Heart left ventricle (tissue), 16 donors: ENCODE data around the gene PARG. TPM values are rescaled to one million over a fixed set of nuclear protein-coding genes. Genes with fewer than 3 reads are reported as not detected.
"Not testable (repeated sequence)": the region's sequence is repeated elsewhere in the genome, so short reads cannot be mapped to it uniquely, and the experiment has no call there.

ENCODE experiments used
- ATAC-seq, 4 donors: fragments of 200-7000 bp; cut with Tn5 transposase; one replicate each; pipeline ENCODE4 v1.9.1; 2020 to 2022; ENCODE audit warnings: moderate library complexity in 4 of 4, mild to moderate bottlenecking in 3 of 4, moderate number of reproducible peaks in 1 of 4
- DNase-seq, 5 donors: peaks; one replicate each; pipeline ENCODE4 v3.0.0-alpha.2; 2020
- H3K27ac ChIP-seq, 12 donors: fragments of 200-600 bp; sonication (generic) in 4 of 12; one replicate each; pipeline versions ENCODE4 v1.5.0 to v1.8.0; 2016 to 2022; ENCODE audit warnings: mild to moderate bottlenecking in 2 of 12
- H3K27me3 ChIP-seq, 9 donors: fragments of 200-600 bp; sonication (generic) in 2 of 9; one replicate each; pipeline versions ENCODE4 v1.5.1 to v1.8.0; 2016 to 2022; ENCODE audit warnings: mild to moderate bottlenecking in 3 of 9
- H3K36me3 ChIP-seq, 9 donors: fragments of 200-600 bp; sonication (generic) in 2 of 9; one replicate each; pipeline versions ENCODE4 v1.5.0 to v1.8.0; 2018 to 2022; ENCODE audit warnings: mild to moderate bottlenecking in 2 of 9
- H3K4me1 ChIP-seq, 12 donors: fragments of 200-600 bp; sonication (generic) in 4 of 12; one replicate each; pipeline versions ENCODE4 v1.5.0 to v1.8.0; 2016 to 2022; ENCODE audit warnings: mild to moderate bottlenecking in 3 of 12
- H3K4me3 ChIP-seq, 12 donors: fragments of 200-600 bp; sonication (generic) in 4 of 12; one replicate each; pipeline versions ENCODE4 v1.5.0 to v1.8.0; 2017 to 2022; ENCODE audit warnings: mild to moderate bottlenecking in 9 of 12, moderate library complexity in 4 of 12
- H3K9me3 ChIP-seq, 12 donors: fragments of 200-600 bp; sonication (generic) in 4 of 12; one replicate each; pipeline versions ENCODE4 v1.5.0 to v1.8.0; 2016 to 2022; ENCODE audit warnings: mild to moderate bottlenecking in 1 of 12
- CTCF ChIP-seq, 12 donors: fragments of 200-600 bp; sonication (generic) in 4 of 12; IDR thresholded peaks; one replicate each; pipeline versions ENCODE4 v1.5.0 to v1.8.0; 2018 to 2022; ENCODE audit warnings: antibody characterized with exemption in 12 of 12, mild to moderate bottlenecking in 5 of 12
- POLR2A ChIP-seq, 2 donors: fragments of 450-650 bp; IDR thresholded peaks; one replicate each; pipeline ENCODE4 v1.6.1; 2017; ENCODE audit warnings: antibody characterized with exemption in 2 of 2, mild to moderate bottlenecking in 2 of 2, moderate library complexity in 2 of 2
- WGBS, 4 donors: extraction: QIAGEN DNeasy Blood & Tissue Kit in 2 of 4; methylation state at CpG; one replicate each; pipeline versions ENCODE4 v1.1.5 to v1.1.7; 2013 to 2018; 5-methylcytosine and 5-hydroxymethylcytosine counted together
- intact Hi-C, 10 donors: fragments of 100-400 bp; cut with DNase I; formaldehyde crosslinking; loops; one replicate each; pipeline versions ENCODE4 v1.11.1 to v1.14.2; 2022
- polyA plus RNA-seq, 2 donors: library from polyadenylated mRNA; stranded (reverse); fragments of 200-250 nt; gene quantifications; one replicate each; pipeline ENCODE4 v1.2.3, GENCODE V29; 2013
- total RNA-seq, 9 donors: library from RNA; depleted of rRNA in 2 of 9; stranded (reverse); fragments of >200 nt in 2 of 9; fragmentation: NEBNext Ultra II Directional in 3 of 9; extraction: Animal tissue kit (Norgen Biotek cat#: 25700) in 3 of 9; gene quantifications; one replicate each; pipeline versions ENCODE4 v1.1.0 to v1.2.4, GENCODE V29; 2016 to 2023
- donor health status: ischemic (EF 13 %, LVEDD 7.1; RV severe dilation, severe dysfunction).
- donor health status: healthy with polysubstance abuse.
- donor health status: DM: no; HTN: yes; CAD: no.
- donor health status: DM: no; HTN: no; CAD: no.
- donor health status: ischemic (EF 25% LVEDD 6.9; RV normal size, moderate dysfunction).
- donor health status: ischemic (EF 25% LVEDD 5.7; RV mildly dilated, moderate dysfunction).
- donor health status: healthy.
- donor health status: DM: yes; HTN: yes; CAD: no.
- donor health status: ischemic (EF 35%, LVEDD 5.7; RV mildly dilated, moderate dysfunction).
- donor health status: nonischemic (EF 11% LVEDD 7.7; RV severe dilation, severe dysfunction).
- donor health status: DM: yes; HTN: yes; CAD: no.
- donor health status: PGD.
- donor health status: ischemic (EF 29% LVEDD 5.4; RV normal size, mild dysfunction).
- donor health status: nonischemic (EF 23%, LVEDD 6.1; RV moderate dilation, normal function).

Gene PARG
- total and polyA plus RNA-seq, 11 donors, result 3.5 to 33.9 (median 25.7) TPM

DNA sequence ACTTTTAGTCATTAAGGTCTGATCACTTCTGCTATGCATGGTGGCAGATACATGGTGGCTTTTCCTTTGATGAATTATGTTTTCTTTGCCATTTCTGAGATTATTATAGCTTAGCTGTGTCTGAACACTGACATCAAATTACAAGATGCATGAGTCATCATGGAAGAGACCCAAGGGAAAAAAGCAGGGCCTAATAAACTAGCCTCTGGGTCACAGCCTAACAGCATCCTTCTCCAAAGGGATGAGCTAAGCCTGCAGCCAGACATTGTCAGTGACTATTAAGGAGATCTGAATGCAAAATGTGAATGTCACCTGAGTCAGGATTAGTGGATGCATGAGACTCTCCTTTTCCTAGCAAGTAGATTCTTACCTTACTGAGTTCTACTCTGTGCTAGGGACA lies 160.6 kb downstream of the PARG start:
- Histone ChIP-seq H3K36me3 (no peaks in the 10 kb centered on the region), H3K27me3 (peaks cover 0 to 23% (median 3%) of the 10 kb centered on the region in 9 donors), H3K4me1 (peaks cover 0 to 4% (median 0%) of the 10 kb centered on the region in 12 donors), H3K27ac (no peak overlapping the region), H3K9me3 (no peaks in the 10 kb centered on the region), H3K4me3 (no peak overlapping the region)
- intact Hi-C loops, result no loop called here
- DNase-seq, result no peak
- TF ChIP-seq POLR2A (IDR thresholded peaks at IDR 0.05) (no peak), CTCF (IDR thresholded peaks at IDR 0.05) (no peak)
- ATAC-seq, result no peak

DNA sequence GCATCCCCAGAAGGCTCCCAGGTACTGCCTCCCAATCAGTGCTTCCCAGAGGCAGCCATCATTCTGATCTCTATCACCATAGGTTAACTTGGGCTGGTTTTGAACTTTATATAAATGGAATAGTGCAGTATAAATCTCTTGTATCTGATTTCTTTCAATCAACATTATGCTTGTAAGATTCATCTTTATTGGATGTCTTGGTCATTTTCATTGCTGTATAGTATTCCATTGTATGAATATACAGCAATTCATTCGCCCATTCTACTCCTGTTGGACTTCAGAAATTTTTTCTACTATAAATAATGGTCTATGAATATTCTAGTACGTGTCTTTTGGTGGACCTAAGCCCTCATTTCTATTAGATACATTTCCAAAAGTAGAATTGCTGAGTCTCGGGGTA lies 163.6 kb downstream of the PARG start:
- no peaks in the 10 kb centered on the region for H3K9me3 ChIP-seq
- DNase-seq (no peak), ATAC-seq (no peak)
- H3K4me1 ChIP-seq, result no peaks in the 10 kb centered on the region
- WGBS, 4 donors, result 67 to 75% (median 69%) methylated on average over 3 of the region's 3 CpGs
- peaks cover 0 to 23% (median 8%) of the 10 kb centered on the region in 9 donors for H3K27me3 ChIP-seq
- TF ChIP-seq CTCF (IDR thresholded peaks at IDR 0.05), result no peak
- no peak for TF ChIP-seq POLR2A (IDR thresholded peaks at IDR 0.05)
- no peaks in the 10 kb centered on the region for H3K36me3 ChIP-seq
- H3K27ac ChIP-seq, result no peak overlapping the region
- intact Hi-C loops, result no loop called here
- no peak overlapping the region for H3K4me3 ChIP-seq

DNA sequence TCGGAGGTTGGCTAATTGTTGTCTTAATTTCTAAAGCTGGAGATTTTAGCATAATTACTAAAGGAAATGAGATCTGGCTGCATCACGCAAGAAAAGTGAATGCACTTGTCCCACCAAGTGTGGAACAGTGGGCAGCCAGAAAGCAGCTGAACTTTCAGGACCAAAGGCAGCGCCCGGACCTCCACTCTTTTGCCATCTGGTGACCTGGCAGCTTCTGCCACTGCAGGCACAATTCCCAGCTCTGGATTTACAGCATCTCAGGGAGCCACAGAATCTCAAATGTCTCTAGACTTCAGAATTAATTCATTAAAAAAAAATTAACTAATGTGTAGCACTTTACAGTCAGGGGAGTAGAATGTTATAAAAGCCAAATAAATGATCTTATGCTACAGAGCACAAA lies 165.0 kb downstream of the PARG start:
- Histone ChIP-seq H3K27me3 (peaks cover 0 to 25% (median 8%) of the 10 kb centered on the region in 9 donors), H3K27ac (no peak overlapping the region), H3K9me3 (no peaks in the 10 kb centered on the region), H3K4me3 (no peak overlapping the region), H3K4me1 (no peaks in the 10 kb centered on the region), H3K36me3 (no peaks in the 10 kb centered on the region)
- TF ChIP-seq POLR2A (IDR thresholded peaks at IDR 0.05), result no peak
- no peak for TF ChIP-seq CTCF (IDR thresholded peaks at IDR 0.05)
- intact Hi-C loops, result no loop called here
- DNase-seq (no peak), ATAC-seq (no peak)
- 79 to 88% (median 85%) methylated on average over 4 of the region's 4 CpGs for WGBS, 4 donors

- Histone ChIP-seq H3K36me3 (no peaks in the 10 kb centered on the region), H3K4me1 (no peaks in the 10 kb centered on the region), H3K4me3 (no peak overlapping the region), H3K27me3 (peaks cover 0 to 39% (median 8%) of the 10 kb centered on the region in 9 donors), H3K9me3 (no peaks in the 10 kb centered on the region), H3K27ac (no peak overlapping the region)
- no peak for ATAC-seq
- intact Hi-C loops, result no loop called here
- DNase-seq, result no peak
- WGBS, 4 donors, result 66 to 72% (median 70%) methylated on average over 2 of the region's 2 CpGs
- no peak for TF ChIP-seq CTCF (IDR thresholded peaks at IDR 0.05)
- no peak for TF ChIP-seq POLR2A (IDR thresholded peaks at IDR 0.05)
Measured at GRCh38 chr10:49775014-49775413, 166.8 kb downstream of the PARG start.

DNA sequence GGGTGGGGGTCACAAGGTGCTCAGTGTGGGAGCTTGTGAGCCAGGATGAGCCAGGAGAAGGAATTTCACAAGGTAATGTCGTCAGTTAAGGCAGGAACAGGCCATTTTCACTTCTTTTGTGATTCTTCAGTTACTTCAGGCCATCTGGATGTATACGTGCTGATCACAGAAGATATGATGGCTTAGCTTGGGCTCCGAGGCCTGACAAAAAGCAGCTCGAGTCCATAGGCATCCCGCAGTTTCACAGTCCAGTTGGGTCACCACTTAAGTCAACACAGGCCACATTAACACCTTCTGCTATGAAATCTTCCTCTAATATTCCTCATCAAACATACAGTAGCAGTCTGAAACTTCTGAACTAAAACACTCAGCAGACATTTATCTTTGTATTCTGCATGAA lies 168.9 kb downstream of the PARG start:
- H3K4me1 ChIP-seq, H3K27ac ChIP-seq, H3K4me3 ChIP-seq, ATAC-seq, DNase-seq, H3K36me3 ChIP-seq, H3K9me3 ChIP-seq, intact Hi-C loops: not testable (repeated sequence)
- peaks cover 11 to 53% (median 21%) of the 10 kb centered on the region in 9 donors for H3K27me3 ChIP-seq
- 29 to 38% (median 32%) methylated on average over 5 of the region's 5 CpGs for WGBS, 4 donors

DNA sequence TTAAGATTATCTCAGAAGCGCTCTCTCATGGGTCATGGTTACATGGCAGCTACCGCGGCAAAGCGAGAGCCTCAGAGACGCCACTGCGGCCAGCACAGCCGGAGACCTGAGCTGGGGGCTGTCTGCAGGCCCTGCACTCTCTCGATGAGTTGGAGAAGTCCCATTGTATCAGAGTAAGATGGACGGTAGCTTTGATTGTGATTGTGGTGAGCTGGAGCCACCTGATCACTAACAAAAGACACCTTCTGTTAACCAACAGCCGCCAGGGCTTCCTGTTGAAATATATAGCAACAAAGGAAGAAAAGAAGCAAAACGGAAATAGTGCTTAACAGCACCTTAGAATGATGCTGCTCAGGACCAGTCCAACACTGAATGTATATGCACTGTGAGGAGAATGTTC lies 170.8 kb downstream of the PARG start:
- H3K27ac ChIP-seq, DNase-seq, H3K36me3 ChIP-seq, ATAC-seq, intact Hi-C loops, H3K9me3 ChIP-seq, H3K4me1 ChIP-seq, H3K4me3 ChIP-seq: not testable (repeated sequence)
- 34 to 44% (median 40%) methylated on average over 11 of the region's 11 CpGs for WGBS, 4 donors
- peaks cover 12 to 72% (median 32%) of the 10 kb centered on the region in 9 donors for H3K27me3 ChIP-seq
